ENCODE data around the gene SEPTIN10.
"Not testable (repeated sequence)": the region's sequence is repeated elsewhere in the genome, so short reads cannot be mapped to it uniquely, and the experiment has no call there.

The SEPTIN10 gene

GRCh38 chr2:109607766-109608165 lies 6.0 kb downstream of the SEPTIN10 start:
- FAIRE-seq (peak; percentile 78), DNase-seq (ENCODE audit: low spot score) (no peak)

GRCh38 chr2:109604597-109604996 lies 9.2 kb downstream of the SEPTIN10 start:
- peak; percentile 96 for DNase-seq (ENCODE audit: low spot score)
- FAIRE-seq: peak; percentile 87

DNA sequence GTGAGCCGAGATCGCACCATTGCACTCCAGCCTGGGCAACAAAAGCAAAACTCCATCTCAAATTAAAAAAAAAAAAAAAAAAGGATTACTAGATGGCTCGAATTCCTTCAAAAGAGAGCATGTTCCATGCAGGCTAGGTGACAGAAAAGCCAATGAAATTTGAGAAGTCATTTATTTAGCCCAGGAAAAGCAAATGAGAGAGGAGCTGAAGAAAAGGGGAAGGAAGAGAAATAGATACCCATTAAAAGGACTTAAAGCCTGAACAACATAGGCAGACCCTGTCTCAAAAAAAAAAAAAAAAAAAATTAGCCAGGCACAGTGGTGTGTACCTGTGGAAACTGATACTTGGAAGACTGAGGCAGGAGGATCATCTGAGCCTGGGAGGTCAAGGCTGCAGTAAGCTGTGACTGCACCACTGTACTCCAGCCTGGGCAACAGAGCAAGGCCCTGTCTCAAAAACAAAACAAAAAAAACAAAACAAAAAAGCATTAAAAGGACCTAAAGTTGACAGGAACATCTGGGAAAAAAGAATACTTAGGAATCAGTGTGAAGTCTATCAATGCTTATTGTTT lies 11.1 kb downstream of the SEPTIN10 start:
- no peak for FAIRE-seq

GRCh38 chr2:109601783-109602182 lies 12.0 kb downstream of the SEPTIN10 start:
- DNase-seq (ENCODE audit: low spot score) (no peak), FAIRE-seq (no peak)

More for the DNA sequence above, 11.1 kb downstream of the SEPTIN10 start:
- DNase-seq (ENCODE audit: low spot score): no peak

GRCh38 chr2:109597283-109597682 lies 16.5 kb downstream of the SEPTIN10 start:
- FAIRE-seq: no peak
- DNase-seq (ENCODE audit: low spot score): no peak

- no peak for FAIRE-seq
- no peak for DNase-seq (ENCODE audit: low spot score)
Measured at GRCh38 chr2:109595644-109596043, 18.1 kb downstream of the SEPTIN10 start.

- no peak for FAIRE-seq
Measured at GRCh38 chr2:109594246-109594885, 19.4 kb downstream of the SEPTIN10 start.

DNA sequence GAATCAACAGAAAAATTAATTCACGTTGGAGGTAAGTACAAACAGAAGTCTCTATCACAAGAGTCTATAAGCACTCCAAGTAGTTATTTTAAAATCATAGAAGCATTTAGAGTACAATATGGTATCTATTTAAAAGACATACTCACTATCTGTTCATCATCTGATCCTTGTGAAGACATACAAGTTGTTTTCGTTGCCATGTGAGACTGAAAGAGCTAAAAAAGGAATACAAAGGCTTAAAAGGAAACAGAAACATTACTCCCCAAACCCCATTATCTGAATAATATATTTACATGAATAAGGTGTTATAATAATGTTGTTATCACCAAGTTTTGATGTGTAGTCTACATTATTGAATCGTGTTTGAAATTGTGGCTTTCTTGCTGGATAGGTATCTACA lies 20.9 kb downstream of the SEPTIN10 start:
- no peak for FAIRE-seq
- no peak for DNase-seq (ENCODE audit: low spot score)

More at GRCh38 chr2:109594246-109594885, 19.4 kb downstream of the SEPTIN10 start:
- no peak for DNase-seq (ENCODE audit: low spot score)

DNA sequence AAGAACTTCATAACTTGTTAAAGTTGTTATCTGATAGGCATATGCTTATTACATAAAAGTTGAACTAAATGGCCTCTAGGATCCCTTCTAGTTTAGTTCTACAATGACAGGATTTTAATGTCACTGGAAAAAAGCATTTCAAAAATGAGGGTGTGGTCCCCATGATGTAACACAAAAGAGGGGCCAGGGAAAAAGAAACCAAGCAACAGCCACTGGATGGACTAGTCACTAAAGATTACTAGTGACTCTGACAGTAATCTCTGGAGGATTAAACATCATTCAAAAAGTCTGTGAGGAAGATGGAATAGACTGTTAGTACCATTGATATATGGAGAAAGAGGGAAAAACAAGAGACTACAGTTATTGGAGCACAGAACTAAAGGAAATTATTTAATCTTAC lies 22.6 kb downstream of the SEPTIN10 start:
- FAIRE-seq: no peak
- no peak for DNase-seq (ENCODE audit: low spot score)

GRCh38 chr2:109586687-109587086 lies 27.1 kb downstream of the SEPTIN10 start:
- DNase-seq (ENCODE audit: low spot score): no peak
- no peak for FAIRE-seq

- DNase-seq (ENCODE audit: low spot score) (no peak), FAIRE-seq (no peak)
Measured at GRCh38 chr2:109582928-109583895, 30.6 kb downstream of the SEPTIN10 start.

GRCh38 chr2:109577630-109578029 lies 36.1 kb downstream of the SEPTIN10 start:
- not testable (repeated sequence) for FAIRE-seq; DNase-seq (ENCODE audit: low spot score)

DNA sequence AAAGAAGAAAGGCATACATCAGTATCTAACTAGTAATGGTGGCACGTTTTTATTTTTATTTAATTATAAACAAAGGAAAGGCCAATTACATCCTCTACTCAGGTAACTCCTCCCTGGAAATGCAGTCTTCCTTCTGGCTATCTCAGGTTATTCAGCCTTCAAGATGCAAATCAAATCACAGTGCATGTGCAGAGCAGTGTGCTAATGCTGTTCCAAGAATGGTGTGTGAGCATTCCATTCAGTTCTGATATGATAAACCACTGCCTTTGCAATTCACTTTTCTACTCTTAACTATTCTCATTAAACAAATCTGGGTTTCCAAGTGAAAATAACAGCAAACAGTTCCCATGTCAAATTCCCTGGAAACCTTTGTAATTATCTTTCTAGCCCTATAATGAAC lies 38.4 kb downstream of the SEPTIN10 start:
- DNase-seq (ENCODE audit: low spot score): no peak
- no peak for FAIRE-seq

- no peak for FAIRE-seq
- no peak for DNase-seq (ENCODE audit: low spot score)
Measured at GRCh38 chr2:109563980-109564550, 49.7 kb downstream of the SEPTIN10 start.

- FAIRE-seq (no peak), DNase-seq (ENCODE audit: low spot score) (no peak)
Measured at GRCh38 chr2:109563288-109563687, 50.5 kb downstream of the SEPTIN10 start.

DNA sequence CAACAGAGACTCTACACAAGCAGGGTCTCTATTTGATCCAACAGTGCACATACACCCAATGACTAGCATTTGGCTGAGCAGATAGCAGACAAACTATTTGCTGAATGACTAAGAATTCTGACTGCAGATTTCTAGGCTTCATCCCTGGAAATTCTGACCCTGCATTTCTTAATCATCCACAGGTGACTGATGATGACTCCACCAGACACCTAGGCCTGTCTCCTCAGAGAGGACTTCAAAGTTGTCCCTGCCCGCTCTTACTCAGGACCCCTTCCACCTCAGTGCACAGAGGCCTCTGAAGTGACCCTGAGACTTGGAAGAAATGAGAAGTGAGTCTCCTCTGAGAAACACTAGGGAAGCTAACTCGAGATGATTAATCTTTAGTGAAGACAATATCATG lies 51.3 kb downstream of the SEPTIN10 start:
- FAIRE-seq (peak; percentile 90), DNase-seq (ENCODE audit: low spot score) (peak; percentile 92)

DNA sequence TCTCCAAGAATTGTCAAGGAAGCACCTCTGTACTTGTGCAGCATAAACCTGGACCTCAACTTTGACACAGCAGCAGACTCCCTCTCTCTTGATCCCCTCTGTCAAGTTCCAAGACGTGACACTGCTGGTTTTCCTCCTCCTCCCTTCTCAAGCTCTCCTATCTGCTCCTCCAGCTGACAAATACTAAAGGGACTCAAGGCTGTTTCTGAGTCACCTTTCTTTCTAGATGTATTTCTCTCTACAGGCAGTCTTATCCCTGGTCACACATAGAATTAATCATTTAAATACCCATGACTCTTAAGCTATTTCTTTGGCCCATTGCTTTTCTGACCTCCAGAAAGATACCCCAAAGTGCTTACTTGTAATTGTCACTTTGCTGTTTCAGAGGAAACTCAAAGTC lies 53.5 kb downstream of the SEPTIN10 start:
- peak; percentile 78 for FAIRE-seq
- DNase-seq (ENCODE audit: low spot score): peak; percentile 84

- peak; percentile 85 for FAIRE-seq
- peak; percentile 86 for DNase-seq (ENCODE audit: low spot score)
Measured at GRCh38 chr2:109558076-109558882, 55.5 kb downstream of the SEPTIN10 start.

- FAIRE-seq: no peak
Measured at GRCh38 chr2:109557309-109557708, 56.5 kb downstream of the SEPTIN10 start.

DNA sequence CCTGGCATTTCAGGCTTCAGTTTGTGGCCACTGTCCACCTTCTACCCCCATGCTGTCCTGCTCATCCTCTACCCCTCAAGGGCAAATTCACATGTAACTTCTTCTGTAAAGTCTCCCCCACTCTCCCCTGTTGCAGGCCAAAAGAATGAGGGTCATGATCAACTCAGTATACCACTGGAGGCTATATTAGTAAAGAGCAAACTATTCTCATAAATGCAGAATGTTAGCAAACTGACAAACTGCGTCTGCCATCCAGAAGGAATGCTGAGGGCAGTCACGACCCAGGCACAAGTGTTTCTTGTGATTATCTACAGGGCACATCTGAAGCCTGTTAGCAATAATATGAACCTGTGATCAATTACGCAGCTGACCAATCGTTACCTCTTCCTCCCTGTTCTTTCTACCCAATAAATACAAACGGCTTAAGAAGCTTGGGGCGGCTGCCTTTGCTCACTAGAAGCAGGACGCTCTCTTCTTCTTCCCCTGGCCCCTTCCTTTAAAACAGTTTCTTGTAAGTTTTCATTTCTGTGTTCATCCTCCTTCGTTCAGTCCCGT lies 58.3 kb downstream of the SEPTIN10 start:
- DNase-seq (ENCODE audit: low spot score) (no peak), FAIRE-seq (no peak)

More at GRCh38 chr2:109557309-109557708, 56.5 kb downstream of the SEPTIN10 start:
- no peak for DNase-seq (ENCODE audit: low spot score)

All from RCC 7860 (cell line).